H1 (cell line): ENCODE results near the gene RYR3. TPM values are rescaled to one million over a fixed set of nuclear protein-coding genes. Genes with fewer than 3 reads are reported as not detected.

ENCODE experiments used
- CTCF ChIA-PET: fragments of 300-600 bp; sonication (Branson Sonifier 250); formaldehyde crosslinking; loops from one replicate; lab custom pipeline; 2021; ENCODE audit not compliant: partially characterized antibody; lab: Charles Lee
- POLR2A ChIA-PET: fragments of 300-600 bp; sonication (Branson Sonifier 250); formaldehyde crosslinking; loops from one replicate; lab custom pipeline; 2021; ENCODE audit warnings: inconsistent platforms; ENCODE audit not compliant: partially characterized antibody; lab: Charles Lee
- DNase-seq, 2 experiments: peaks; one replicate each; pipeline versions ENCODE4 v3.0.0 to v3.0.0-alpha.2; 2010 to 2022; ENCODE audit warnings: low spot score in 2 of 2, low read depth in 1 of 2, mixed read lengths in 1 of 2
- FAIRE-seq: peaks from 2 replicates; lab custom pipeline; 2011; peaks lifted over from hg19 to GRCh38; lab: Jason Lieb, UNC
- H2AFZ ChIP-seq: 2 replicates; pipeline ENCODE4 v1.8.1; 2012; ENCODE audit warnings: low read length, inconsistent platforms
- H2AK5ac ChIP-seq: 2 replicates; pipeline ENCODE4 v1.6.1; 2013; ENCODE audit warnings: low read depth, low read length
- H2BK120ac ChIP-seq: replicated peaks from 2 replicates; pipeline ENCODE3; 2013; ENCODE audit warnings: low read depth, low read length, inconsistent platforms
- H2BK12ac ChIP-seq: 2 replicates; pipeline ENCODE4 v1.6.1; 2013; ENCODE audit warnings: low read depth, low read length
- H2BK15ac ChIP-seq: 2 replicates; pipeline ENCODE4 v1.6.1; 2013; ENCODE audit warnings: low read length
- H2BK20ac ChIP-seq: 2 replicates; pipeline ENCODE4 v1.6.1; 2013; ENCODE audit warnings: low read length
- H2BK5ac ChIP-seq: 2 replicates; pipeline ENCODE4 v1.6.1; 2013; ENCODE audit warnings: low read depth, low read length
- H3K14ac ChIP-seq: 2 replicates; pipeline ENCODE4 v1.6.1; 2013; ENCODE audit warnings: inconsistent platforms; ENCODE audit not compliant: insufficient read length
- H3K18ac ChIP-seq: 2 replicates; pipeline ENCODE4 v1.6.1; 2013; ENCODE audit warnings: low read length; ENCODE audit errors: extremely low read depth
- H3K23ac ChIP-seq: 2 replicates; pipeline ENCODE4 v1.6.1; 2013; ENCODE audit warnings: inconsistent platforms; ENCODE audit not compliant: insufficient read length
- H3K23me2 ChIP-seq: 2 replicates; pipeline ENCODE4 v1.6.1; 2013; ENCODE audit warnings: low read depth, low read length
- H3K27ac ChIP-seq: 2 replicates; pipeline ENCODE4 v1.6.1; 2011; ENCODE audit warnings: low read depth, low read length, inconsistent platforms
- H3K27me3 ChIP-seq, 4 experiments: replicated peaks in 1 of 4; 1 replicate in 1 of 4; 2 replicates in 3 of 4; pipeline versions ENCODE4 v1.6.1 to v1.8.1; 2011 to 2013; ENCODE audit warnings: low read length in 3 of 4, mild to moderate bottlenecking in 3 of 4, inconsistent platforms in 2 of 4, mixed read lengths in 2 of 4, moderate library complexity in 1 of 4; ENCODE audit not compliant: control insufficient read depth in 3 of 4, insufficient read depth in 3 of 4; ENCODE audit errors: extremely low read depth in 1 of 4
- H3K36me3 ChIP-seq, 4 experiments: 2 replicates each; pipeline versions ENCODE4 v1.6.1 to v1.8.1; 2011 to 2013; ENCODE audit warnings: mild to moderate bottlenecking in 4 of 4, low read length in 3 of 4, moderate library complexity in 2 of 4, control low read depth in 1 of 4, inconsistent platforms in 1 of 4; ENCODE audit not compliant: insufficient read depth in 4 of 4, control insufficient read depth in 2 of 4
- H3K4ac ChIP-seq: replicated peaks from 2 replicates; pipeline ENCODE3; 2013; ENCODE audit warnings: low read length, low read depth, mixed read lengths, inconsistent platforms; ENCODE audit not compliant: insufficient read length
- H3K4me1 ChIP-seq, 4 experiments: replicated peaks in 1 of 4; 1 replicate in 1 of 4; 2 replicates in 3 of 4; pipeline versions ENCODE4 v1.6.1 to v1.8.1; 2011 to 2013; ENCODE audit warnings: low read length in 3 of 4, inconsistent platforms in 2 of 4, mixed read lengths in 1 of 4; ENCODE audit not compliant: insufficient read depth in 4 of 4, control insufficient read depth in 3 of 4
- H3K4me2 ChIP-seq, 2 experiments: 2 replicates each; pipeline versions ENCODE4 v1.6.1 to v1.8.1; 2011 to 2013; ENCODE audit warnings: low read depth in 2 of 2, low read length in 2 of 2, control low read depth in 1 of 2, inconsistent platforms in 1 of 2, mild to moderate bottlenecking in 1 of 2; ENCODE audit not compliant: insufficient read depth in 1 of 2
- H3K4me3 ChIP-seq, 4 experiments: fragments of 200-600, 300-600 bp in 1 of 4; sonication (generic), shearing (Covaris generic), sonication (Bioruptor Twin) in 1 of 4; 2 replicates each; pipeline versions ENCODE4 v1.5.1 to v1.8.1; 2011 to 2016; ENCODE audit warnings: low read length in 4 of 4, low read depth in 3 of 4, control low read depth in 2 of 4, inconsistent platforms in 2 of 4, mild to moderate bottlenecking in 2 of 4, mixed read lengths in 1 of 4, moderate library complexity in 1 of 4; ENCODE audit not compliant: insufficient read depth in 2 of 4; ENCODE audit errors: extremely low read depth in 1 of 4
- H3K56ac ChIP-seq: replicated peaks from 2 replicates; pipeline ENCODE3; 2013; ENCODE audit warnings: low read depth, mild to moderate bottlenecking, mixed read lengths, low read length, inconsistent platforms; ENCODE audit not compliant: insufficient read length
- H3K79me1 ChIP-seq: 2 replicates; pipeline ENCODE4 v1.6.1; 2013; ENCODE audit warnings: low read depth, low read length, control low read depth
- H3K79me2 ChIP-seq, 2 experiments: 2 replicates each; pipeline versions ENCODE4 v1.6.1 to v1.8.1; 2012 to 2013; ENCODE audit warnings: low read length in 2 of 2, mild to moderate bottlenecking in 2 of 2, inconsistent platforms in 1 of 2; ENCODE audit not compliant: insufficient read depth in 2 of 2, control insufficient read depth in 1 of 2
- H3K9ac ChIP-seq, 4 experiments: replicated peaks in 1 of 4; 1 replicate in 1 of 4; 2 replicates in 3 of 4; pipeline versions ENCODE4 v1.6.1 to v1.8.1; 2011 to 2013; ENCODE audit warnings: low read depth in 3 of 4, low read length in 3 of 4, control low read depth in 2 of 4, mild to moderate bottlenecking in 2 of 4, moderate library complexity in 2 of 4, inconsistent platforms in 1 of 4; ENCODE audit errors: extremely low read depth in 1 of 4
- H3K9me3 ChIP-seq, 2 experiments: 2 replicates each; pipeline versions ENCODE4 v1.6.1 to v1.8.1; 2012 to 2013; ENCODE audit warnings: mild to moderate bottlenecking in 2 of 2, moderate library complexity in 2 of 2, control low read depth in 1 of 2, inconsistent platforms in 1 of 2, low read depth in 1 of 2, low read length in 1 of 2, mixed read lengths in 1 of 2; ENCODE audit not compliant: insufficient read depth in 2 of 2
- H4K20me1 ChIP-seq, 2 experiments: replicated peaks in 1 of 2; 2 replicates each; pipeline versions ENCODE3 to v1.8.1; 2011 to 2013; ENCODE audit warnings: inconsistent platforms in 2 of 2, low read length in 2 of 2, mild to moderate bottlenecking in 1 of 2; ENCODE audit not compliant: insufficient read depth in 2 of 2, control insufficient read depth in 1 of 2
- H4K5ac ChIP-seq: 2 replicates; pipeline ENCODE4 v1.6.1; 2013; ENCODE audit warnings: low read length, low read depth, mixed read lengths, inconsistent platforms; ENCODE audit not compliant: insufficient read length
- H4K8ac ChIP-seq: 2 replicates; pipeline ENCODE4 v1.8.0; 2013; ENCODE audit warnings: mild to moderate bottlenecking, moderate library complexity, low read length, inconsistent platforms; ENCODE audit not compliant: insufficient read depth; ENCODE audit errors: extremely low read depth
- H4K91ac ChIP-seq: replicated peaks from 2 replicates; pipeline ENCODE3; 2013; ENCODE audit warnings: low read length, mixed read lengths, inconsistent platforms; ENCODE audit not compliant: insufficient read length
- ASH2L ChIP-seq: fragments of 200-600, 300-600 bp; sonication (generic); IDR thresholded peaks from one replicate; pipeline ENCODE4 v1.7.1; 2017; ENCODE audit warnings: low read length
- CTBP2 ChIP-seq: IDR thresholded peaks from 2 replicates; pipeline ENCODE4 v1.7.0; 2011; ENCODE audit warnings: borderline replicate concordance, mild to moderate bottlenecking, moderate library complexity, mixed read lengths, low read length; ENCODE audit not compliant: insufficient read depth, insufficient read length
- EGR1 ChIP-seq: IDR thresholded peaks from 2 replicates; pipeline ENCODE4 v1.6.1; 2011; ENCODE audit warnings: low read depth, low read length, borderline replicate concordance
- NRF1 ChIP-seq: IDR thresholded peaks from 2 replicates; pipeline ENCODE4 v1.6.1; 2011; ENCODE audit warnings: mild to moderate bottlenecking, low read depth, low read length, improper control_type of control experiment
- RAD21 ChIP-seq, 2 experiments: IDR thresholded peaks in 1 of 2; conservative IDR thresholded peaks in 1 of 2; 2 replicates each; pipeline ENCODE4 v1.6.1; 2011; ENCODE audit warnings: low read depth in 2 of 2, low read length in 2 of 2, improper control_type of control experiment in 1 of 2, inconsistent platforms in 1 of 2, mild to moderate bottlenecking in 1 of 2, moderate library complexity in 1 of 2
- WGBS, 2 experiments: shearing (Covaris generic) in 1 of 2; methylation state at CpG; one replicate each; pipeline versions ENCODE4 v1.1.6 to v1.1.7; 2013 to 2015; ENCODE audit warnings: low lambda C conversion rate in 2 of 2, mixed read lengths in 2 of 2, inconsistent platforms in 1 of 2, low coverage in 1 of 2, missing lambda C conversion rate in 1 of 2; ENCODE audit not compliant: insufficient replicate concordance in 2 of 2, insufficient coverage in 1 of 2, insufficient read length in 1 of 2; ENCODE audit errors: extremely low coverage in 1 of 2, missing lambda C conversion rate in 1 of 2; 5-methylcytosine and 5-hydroxymethylcytosine counted together
- polyA plus RNA-seq, 7 experiments: library from polyadenylated mRNA; depleted of rRNA in 3 of 7; stranded (reverse) in 5 of 7; unstranded in 2 of 7; fragments of >200 nt in 5 of 7; fragments of 200-250 nt in 2 of 7; gene quantifications; 1 replicate in 5 of 7; 2 replicates in 1 of 7; 4 replicates in 1 of 7; pipeline versions ENCODE4 v1.2.1 to v1.2.3, GENCODE V29; 2011 to 2013; ENCODE audit warnings: missing spikeins in 2 of 7, mixed read lengths in 2 of 7
- total RNA-seq: library from RNA; stranded (reverse); fragmentation: NEBNext Ultra II Directional; extraction: Animal tissue kit (Norgen Biotek cat#: 25700); gene quantifications from 2 replicates; pipeline ENCODE4 v1.2.1, GENCODE V29; 2021
- TF ChIP-seq, protein P1 (sequence below), 3 experiments: IDR thresholded peaks; 1 replicate in 2 of 3; 2 replicates in 1 of 3; pipeline versions ENCODE4 v1.5.1 to v1.6.1; 2011; ENCODE audit warnings: low read length in 3 of 3, mild to moderate bottlenecking in 3 of 3, inconsistent platforms in 2 of 3, low read depth in 1 of 3, moderate library complexity in 1 of 3; ENCODE audit not compliant: insufficient read depth in 1 of 3; ENCODE audit errors: control extremely low read depth in 1 of 3

RYR3 gene
- total and polyA plus RNA-seq, 2 of the 8 experiments (the other 6 are each of a cell fraction or from before 2014, with no cell fraction given), result 0.33 to 3.4 TPM

DNA sequence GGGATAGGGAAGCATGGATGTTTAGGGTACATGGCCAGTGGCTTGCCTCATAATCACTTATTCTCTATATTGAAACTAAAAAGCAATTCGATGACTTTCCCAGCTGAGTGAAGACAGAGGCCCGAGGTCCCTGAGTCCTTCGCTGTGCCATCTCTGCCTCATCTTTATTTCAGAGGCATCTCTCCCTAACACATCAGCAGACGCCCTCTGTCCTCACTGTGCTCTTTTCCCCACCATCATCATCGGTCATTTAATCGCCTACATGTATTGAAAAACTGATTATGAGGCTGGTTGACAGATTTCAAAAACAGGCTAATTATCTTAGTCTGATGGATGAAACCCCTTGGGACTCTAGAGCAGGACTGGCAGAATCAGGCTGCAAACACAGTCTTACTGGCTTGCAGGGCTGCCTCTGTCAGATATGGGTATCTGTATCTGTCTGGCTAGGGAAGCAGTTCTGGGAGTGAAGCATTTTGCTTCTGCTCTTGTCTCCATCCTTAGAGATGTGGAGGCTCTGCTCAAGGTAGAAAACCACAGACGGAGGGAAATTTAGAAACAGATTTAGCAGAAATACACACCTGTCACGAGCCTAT is 366.6 kb downstream of the RYR3 start:
- FAIRE-seq (no peak), DNase-seq (no peak)
- Histone ChIP-seq H2AFZ (no peak overlapping the region), H2BK12ac (no peak overlapping the region), H3K79me1 (no peaks in the 10 kb centered on the region), H2BK20ac (no peak overlapping the region), H3K36me3 (0 out of 8 replicates have a peak, but pooled peaks cover 0 to 2% (median 0%) of the 10 kb centered on the region in 4 experiments), H3K23ac (no peak overlapping the region), H3K18ac (no peak overlapping the region), H3K4me2 (no peak overlapping the region), H3K4me3 (no peak overlapping the region), H3K14ac (no peak overlapping the region), H3K23me2 (no peaks in the 10 kb centered on the region), H4K8ac (no peak overlapping the region), H2BK120ac (no peak overlapping the region), H3K9ac (no peak overlapping the region), H3K56ac (no peak overlapping the region), H2AK5ac (no peak overlapping the region), H3K4me1 (no peaks in the 10 kb centered on the region), H3K27ac (no peak overlapping the region), H4K5ac (no peak overlapping the region), H2BK5ac (no peak overlapping the region), H4K91ac (no peak overlapping the region), H2BK15ac (no peak overlapping the region), H3K27me3 (no peaks in the 10 kb centered on the region), H3K9me3 (no peaks in the 10 kb centered on the region), H3K4ac (no peak overlapping the region), H3K79me2 (no peaks in the 10 kb centered on the region), H4K20me1 (no peaks in the 10 kb centered on the region)
- 82% methylated on average over 8 of the region's 8 CpGs; no CpG with 5 or more reads in 1 of the 2 experiments for WGBS, 2 experiments
- TF ChIP-seq, protein P1, sequence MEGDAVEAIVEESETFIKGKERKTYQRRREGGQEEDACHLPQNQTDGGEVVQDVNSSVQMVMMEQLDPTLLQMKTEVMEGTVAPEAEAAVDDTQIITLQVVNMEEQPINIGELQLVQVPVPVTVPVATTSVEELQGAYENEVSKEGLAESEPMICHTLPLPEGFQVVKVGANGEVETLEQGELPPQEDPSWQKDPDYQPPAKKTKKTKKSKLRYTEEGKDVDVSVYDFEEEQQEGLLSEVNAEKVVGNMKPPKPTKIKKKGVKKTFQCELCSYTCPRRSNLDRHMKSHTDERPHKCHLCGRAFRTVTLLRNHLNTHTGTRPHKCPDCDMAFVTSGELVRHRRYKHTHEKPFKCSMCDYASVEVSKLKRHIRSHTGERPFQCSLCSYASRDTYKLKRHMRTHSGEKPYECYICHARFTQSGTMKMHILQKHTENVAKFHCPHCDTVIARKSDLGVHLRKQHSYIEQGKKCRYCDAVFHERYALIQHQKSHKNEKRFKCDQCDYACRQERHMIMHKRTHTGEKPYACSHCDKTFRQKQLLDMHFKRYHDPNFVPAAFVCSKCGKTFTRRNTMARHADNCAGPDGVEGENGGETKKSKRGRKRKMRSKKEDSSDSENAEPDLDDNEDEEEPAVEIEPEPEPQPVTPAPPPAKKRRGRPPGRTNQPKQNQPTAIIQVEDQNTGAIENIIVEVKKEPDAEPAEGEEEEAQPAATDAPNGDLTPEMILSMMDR (IDR thresholded peaks at IDR 0.05; ENCODE audit: control extremely low read depth in 1 of 3, insufficient read depth in 1 of 3, low read depth in 1 of 3, low read length in 3 of 3), result no peak
- TF ChIP-seq EGR1, result no peak
- no peak for TF ChIP-seq ASH2L
- no peak for TF ChIP-seq CTBP2
- no peak for TF ChIP-seq RAD21 (IDR thresholded peaks at IDR 0.05 in 1 of 2, conservative IDR thresholded peaks at IDR 0.05 in 1 of 2; ENCODE audit: low read depth in 2 of 2, low read length in 2 of 2)
- TF ChIP-seq NRF1, result no peak
- ChIA-PET CTCF (interaction anchor here (1.4 kb wide), 2 partner anchors 23 to 383 kb away, joined by 3 to 5 read pairs; no protein-coding TSS in a partner anchor), POLR2A (no interaction called here)
